NCI-H526 treated with DMSO at 0.1 percent for 48 hours (cell line): ENCODE measurements around the gene KLHL42.
"Not testable (repeated sequence)": the region's sequence is repeated elsewhere in the genome, so short reads cannot be mapped to it uniquely, and the experiment has no call there.

Source experiments
- DNase-seq: peaks from one replicate; lab custom pipeline; 2025; lab: John Stamatoyannopoulos, UW

Gene KLHL42, protein sequence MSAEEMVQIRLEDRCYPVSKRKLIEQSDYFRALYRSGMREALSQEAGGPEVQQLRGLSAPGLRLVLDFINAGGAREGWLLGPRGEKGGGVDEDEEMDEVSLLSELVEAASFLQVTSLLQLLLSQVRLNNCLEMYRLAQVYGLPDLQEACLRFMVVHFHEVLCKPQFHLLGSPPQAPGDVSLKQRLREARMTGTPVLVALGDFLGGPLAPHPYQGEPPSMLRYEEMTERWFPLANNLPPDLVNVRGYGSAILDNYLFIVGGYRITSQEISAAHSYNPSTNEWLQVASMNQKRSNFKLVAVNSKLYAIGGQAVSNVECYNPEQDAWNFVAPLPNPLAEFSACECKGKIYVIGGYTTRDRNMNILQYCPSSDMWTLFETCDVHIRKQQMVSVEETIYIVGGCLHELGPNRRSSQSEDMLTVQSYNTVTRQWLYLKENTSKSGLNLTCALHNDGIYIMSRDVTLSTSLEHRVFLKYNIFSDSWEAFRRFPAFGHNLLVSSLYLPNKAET

DNA sequence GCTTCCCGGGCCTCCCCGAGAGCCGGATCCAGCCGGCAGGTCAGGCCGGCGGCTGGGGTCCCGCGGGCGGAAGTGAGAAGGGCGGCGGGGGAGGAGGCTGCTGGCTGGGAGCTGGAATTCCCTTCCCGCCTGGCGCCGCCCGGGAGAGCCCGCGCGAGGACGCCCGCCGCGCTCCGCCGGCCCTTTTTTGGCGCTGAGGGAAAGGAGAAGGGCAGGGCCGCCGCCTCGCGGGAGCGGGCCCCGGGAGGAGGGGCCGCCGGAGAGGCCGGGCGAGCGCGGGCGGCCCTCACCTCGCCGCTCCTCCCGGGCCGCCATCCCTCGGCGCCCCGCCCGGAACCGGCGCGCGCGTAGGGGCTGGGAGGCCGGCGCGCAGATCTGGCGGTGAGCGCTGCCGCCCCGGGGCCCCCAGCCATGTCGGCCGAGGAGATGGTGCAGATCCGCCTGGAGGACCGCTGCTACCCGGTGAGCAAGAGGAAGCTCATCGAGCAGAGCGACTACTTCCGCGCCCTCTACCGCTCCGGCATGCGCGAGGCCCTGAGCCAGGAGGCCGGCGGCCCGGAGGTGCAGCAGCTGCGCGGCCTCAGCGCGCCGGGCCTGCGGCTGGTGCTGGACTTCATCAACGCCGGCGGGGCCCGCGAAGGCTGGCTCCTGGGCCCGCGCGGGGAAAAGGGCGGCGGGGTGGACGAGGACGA, at the start of gene KLHL42, which contains the start of gene MANSC4:
TSS of gene KLHL42 (plus strand) at position 314 of the 692 bp plus-strand sequence. CDS start at position 412, 98 bp downstream.
TSS of gene MANSC4 (minus strand) at position 317 of the 692 bp plus-strand sequence. CDS start 8,960 bp downstream, outside the sequence.
- peak; percentile 71 for DNase-seq

- no peak for DNase-seq
Observed at GRCh38 chr12:27732281-27732680, 47.8 kb upstream of the KLHL42 start.

GRCh38 chr12:27733052-27733656, 46.9 kb upstream of the KLHL42 start:
- DNase-seq = peak; percentile 28

DNA sequence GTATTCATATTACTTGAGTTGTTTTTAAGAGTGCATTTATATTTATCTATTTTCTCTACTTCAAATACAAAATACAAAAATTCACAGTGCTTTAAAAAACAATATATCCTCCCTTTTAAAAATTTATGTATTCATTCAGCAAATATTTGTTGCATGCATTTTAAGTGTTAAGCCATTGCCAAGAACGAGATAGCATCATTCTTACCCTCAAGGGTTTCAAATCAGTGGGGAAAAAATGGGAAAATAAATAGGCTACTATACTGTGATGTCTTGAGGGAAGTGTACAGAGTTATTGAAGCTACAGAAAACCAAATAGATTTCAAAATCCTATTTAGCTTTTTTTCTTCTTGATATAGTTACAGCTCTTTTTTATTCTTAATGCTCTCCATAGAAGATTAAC, 46.2 kb upstream of the KLHL42 start:
- DNase-seq = no peak

GRCh38 chr12:27734321-27734720, 45.7 kb upstream of the KLHL42 start:
- not testable (repeated sequence) for DNase-seq

DNA sequence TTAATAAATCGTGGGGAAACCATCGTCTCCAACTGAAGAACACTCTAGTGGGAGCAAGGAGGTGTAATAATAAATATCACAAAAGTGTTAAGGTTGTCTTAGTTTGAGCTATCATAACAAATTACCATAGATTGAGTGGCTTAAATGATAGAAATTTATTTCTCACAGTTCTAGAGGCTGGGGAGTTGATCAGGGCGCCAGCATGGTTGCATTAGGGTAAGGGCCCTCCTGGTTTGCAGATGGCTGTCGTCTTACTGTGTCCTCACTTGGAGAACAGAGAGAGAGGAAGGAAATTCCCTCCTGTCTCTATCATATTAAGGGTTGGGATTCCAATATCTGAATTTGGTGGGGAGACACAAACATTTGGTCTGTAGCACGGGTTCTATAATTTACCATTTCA, 36.4 kb upstream of the KLHL42 start:
- DNase-seq = no peak

- DNase-seq = not testable (repeated sequence)
Observed at GRCh38 chr12:27745734-27746133, 34.3 kb upstream of the KLHL42 start.

DNA sequence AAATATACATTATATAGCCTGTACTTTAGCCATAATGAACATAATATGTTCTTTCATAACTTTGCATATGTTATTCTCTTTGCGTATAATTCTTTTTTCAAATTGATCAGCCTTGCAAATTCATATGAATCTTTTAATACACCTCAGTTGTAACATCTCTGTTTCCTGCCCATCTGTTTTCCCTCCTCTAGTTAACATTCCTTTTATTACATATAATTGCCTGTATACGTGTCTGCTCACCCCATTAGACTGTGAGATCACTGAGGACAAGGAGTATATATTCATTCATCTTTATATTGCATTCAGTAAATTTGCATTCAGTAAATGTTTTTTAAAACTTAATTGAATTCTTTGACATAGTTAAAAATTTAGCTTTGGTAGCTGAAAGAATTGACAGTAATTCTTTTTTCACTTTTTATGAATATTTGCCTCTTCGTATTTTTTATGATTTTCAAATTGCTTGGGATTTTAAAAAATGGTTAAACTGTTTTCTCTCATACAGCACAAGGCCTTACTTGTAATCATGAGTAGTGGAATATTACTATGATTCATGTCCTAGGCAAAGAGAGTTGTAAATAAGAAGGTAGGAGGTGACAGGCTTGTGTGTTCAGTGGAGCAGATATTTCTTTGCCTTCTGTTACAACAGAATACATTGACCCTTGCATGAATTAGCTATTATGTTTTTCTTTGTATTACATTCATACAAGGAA, 32.8 kb upstream of the KLHL42 start:
- no peak for DNase-seq

DNA sequence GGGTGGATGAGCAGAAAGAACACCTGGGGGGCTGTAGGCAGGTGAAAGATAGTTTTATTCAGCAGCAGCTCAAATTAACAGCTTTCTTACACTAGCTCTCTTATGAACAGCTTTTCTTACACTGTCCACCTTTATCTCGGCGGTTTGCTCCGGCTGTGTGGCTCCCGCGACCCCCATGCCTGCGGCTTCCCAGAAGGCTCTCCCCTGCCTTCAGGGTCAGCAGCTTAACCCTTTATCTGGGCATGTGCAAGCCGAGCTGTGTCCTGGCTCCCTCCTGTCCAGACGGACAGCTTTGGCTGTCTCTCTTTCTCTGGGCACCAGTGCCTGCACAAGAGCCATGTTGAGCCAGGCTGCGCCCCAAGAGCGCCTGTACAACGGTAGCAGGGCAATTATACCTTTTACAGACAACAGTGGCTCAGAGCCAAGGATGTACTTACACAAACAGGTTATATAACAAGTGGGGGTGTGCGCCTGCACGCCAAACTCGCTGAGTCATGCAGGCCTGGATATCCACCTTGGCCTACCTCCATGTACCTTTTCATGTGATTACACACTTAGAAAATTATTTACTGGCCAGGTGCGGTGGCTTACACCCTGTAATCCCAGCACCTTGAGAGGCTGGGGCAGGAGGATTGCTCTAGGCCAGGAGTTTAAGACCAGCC, 28.5 kb upstream of the KLHL42 start:
- no peak for DNase-seq

DNA sequence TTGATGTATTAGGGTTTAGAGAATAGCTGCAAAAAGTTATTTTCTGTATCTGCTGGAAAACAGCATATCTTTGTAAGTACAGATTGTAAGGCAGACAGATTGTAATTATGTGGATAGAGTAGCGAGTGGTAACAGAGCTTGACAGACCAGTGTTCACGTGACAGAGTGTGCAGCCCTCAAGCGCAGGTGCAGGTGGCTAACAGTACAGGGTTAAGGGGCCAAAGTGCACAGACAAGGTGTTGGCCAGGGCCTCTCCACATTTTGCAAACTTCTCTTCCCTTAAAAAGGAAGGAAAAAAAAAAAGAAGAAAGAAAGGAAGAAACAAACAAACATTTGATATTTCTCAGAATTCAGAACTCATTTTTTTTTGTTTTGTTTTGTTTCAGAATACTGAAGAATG, 25.2 kb upstream of the KLHL42 start:
- DNase-seq = no peak

DNA sequence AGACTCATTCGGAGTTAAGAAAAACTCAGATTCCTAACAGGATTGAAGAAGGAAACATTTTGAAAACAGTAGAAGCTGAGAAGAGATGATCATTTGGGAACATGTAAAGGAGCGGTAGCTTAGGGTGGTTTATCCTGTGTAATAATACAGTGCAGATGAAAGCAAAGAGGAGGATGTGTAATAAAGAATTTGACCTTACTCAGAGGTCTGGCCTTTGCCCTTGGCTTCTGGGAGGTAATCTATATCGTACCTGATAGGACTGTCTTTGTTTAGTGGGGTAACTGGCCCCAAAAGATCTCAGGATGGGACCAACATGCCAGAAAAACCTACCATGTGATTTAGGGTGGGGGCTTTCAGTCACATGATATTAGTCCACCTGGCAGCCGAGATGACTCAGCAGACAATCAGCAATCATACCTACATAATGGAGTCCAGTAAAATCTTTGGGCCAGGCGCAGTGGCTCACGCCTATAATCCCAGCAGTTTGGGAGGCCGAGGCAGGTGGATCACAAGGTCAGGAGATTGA, 23.3 kb upstream of the KLHL42 start:
- no peak for DNase-seq

DNA sequence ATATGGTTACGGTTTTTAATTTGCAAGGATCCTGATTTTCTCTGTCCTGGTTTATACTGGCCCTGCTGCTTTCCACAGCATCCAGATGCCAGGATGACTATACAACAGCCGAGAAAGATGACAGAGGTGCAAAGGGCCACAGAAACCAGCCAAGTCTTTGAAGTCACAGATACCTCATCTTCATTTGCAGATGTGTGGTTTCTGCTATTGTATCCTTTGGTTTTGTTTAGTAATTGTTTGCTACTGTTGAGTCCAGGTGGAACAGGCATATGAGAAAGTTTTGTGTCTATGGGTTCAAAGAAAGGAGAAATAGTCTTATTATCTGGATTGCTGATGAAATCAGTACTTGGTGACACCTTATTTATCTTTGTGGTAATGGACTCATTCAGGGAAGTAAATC, 17.3 kb upstream of the KLHL42 start:
- no peak for DNase-seq

- no peak for DNase-seq
Observed at GRCh38 chr12:27766587-27766986, 13.4 kb upstream of the KLHL42 start.

DNA sequence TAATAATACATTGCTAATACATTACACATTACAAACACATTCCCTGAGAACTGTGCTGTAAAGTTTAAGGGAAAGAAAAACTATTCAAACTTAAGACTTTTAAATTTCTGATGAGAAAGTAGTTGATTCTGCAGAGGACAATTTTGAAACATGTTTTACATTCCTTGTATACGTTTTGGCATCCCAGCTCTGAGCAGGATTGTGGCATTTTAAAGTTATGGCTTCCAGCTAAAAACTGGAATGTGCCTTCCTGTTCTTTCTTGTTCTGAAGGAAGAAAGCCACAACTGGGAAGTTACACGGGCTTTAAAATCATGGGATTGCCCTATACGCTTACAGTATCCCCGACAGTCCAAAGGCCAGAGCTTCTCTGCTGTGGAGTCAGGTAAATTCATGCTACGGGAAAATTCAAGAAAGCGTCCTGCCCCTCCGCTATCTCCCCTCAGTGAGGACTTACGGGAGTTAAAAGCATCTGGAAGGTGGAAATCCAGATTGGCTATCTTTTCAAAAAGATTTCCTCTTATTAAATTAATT, 10.8 kb upstream of the KLHL42 start:
- no peak for DNase-seq

- no peak for DNase-seq
Observed at GRCh38 chr12:27771481-27772327, 8.3 kb upstream of the KLHL42 start.

DNA sequence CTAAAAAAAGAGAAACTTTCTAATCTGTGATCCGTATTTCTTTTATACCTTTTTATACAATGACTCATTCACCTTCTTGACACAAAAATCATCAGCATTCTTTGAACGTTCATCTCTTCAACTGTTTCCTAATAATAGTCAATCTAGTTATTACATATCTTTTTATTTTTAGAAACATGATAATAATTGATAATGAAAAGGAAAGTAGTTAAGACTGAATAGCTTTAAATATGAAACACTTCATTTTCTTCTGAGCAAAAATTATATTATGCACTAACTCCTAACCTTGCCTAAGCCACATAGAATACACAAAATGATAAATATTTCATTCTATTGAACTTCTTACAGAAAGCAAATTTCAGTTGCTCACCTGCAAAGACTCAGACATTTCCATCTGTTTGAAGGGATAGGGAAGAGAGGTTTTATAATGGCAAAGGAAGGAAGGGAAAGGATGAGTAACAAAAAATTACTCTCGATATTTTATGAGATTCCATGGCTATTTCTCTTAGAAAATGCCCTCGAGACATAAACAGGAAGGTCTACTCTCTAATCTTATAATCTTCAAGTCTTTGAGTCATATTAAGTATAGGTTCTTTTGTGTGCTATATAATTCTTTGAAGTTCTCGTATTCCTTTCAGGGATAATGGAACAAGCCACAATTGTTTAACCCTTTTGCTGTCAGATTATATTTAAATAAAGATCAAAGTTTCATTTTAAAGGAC, 7.5 kb upstream of the KLHL42 start:
- no peak for DNase-seq

- no peak for DNase-seq
Observed at GRCh38 chr12:27777141-27777540, 2.9 kb upstream of the KLHL42 start.

GRCh38 chr12:27778206-27778605, 1.8 kb upstream of the KLHL42 start:
- no peak for DNase-seq

- DNase-seq = peak; percentile 33
Observed at GRCh38 chr12:27779416-27779919, 565 bp upstream of the KLHL42 start.
